ENCODE results near the gene AATF.

Gene AATF, protein sequence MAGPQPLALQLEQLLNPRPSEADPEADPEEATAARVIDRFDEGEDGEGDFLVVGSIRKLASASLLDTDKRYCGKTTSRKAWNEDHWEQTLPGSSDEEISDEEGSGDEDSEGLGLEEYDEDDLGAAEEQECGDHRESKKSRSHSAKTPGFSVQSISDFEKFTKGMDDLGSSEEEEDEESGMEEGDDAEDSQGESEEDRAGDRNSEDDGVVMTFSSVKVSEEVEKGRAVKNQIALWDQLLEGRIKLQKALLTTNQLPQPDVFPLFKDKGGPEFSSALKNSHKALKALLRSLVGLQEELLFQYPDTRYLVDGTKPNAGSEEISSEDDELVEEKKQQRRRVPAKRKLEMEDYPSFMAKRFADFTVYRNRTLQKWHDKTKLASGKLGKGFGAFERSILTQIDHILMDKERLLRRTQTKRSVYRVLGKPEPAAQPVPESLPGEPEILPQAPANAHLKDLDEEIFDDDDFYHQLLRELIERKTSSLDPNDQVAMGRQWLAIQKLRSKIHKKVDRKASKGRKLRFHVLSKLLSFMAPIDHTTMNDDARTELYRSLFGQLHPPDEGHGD

DNA sequence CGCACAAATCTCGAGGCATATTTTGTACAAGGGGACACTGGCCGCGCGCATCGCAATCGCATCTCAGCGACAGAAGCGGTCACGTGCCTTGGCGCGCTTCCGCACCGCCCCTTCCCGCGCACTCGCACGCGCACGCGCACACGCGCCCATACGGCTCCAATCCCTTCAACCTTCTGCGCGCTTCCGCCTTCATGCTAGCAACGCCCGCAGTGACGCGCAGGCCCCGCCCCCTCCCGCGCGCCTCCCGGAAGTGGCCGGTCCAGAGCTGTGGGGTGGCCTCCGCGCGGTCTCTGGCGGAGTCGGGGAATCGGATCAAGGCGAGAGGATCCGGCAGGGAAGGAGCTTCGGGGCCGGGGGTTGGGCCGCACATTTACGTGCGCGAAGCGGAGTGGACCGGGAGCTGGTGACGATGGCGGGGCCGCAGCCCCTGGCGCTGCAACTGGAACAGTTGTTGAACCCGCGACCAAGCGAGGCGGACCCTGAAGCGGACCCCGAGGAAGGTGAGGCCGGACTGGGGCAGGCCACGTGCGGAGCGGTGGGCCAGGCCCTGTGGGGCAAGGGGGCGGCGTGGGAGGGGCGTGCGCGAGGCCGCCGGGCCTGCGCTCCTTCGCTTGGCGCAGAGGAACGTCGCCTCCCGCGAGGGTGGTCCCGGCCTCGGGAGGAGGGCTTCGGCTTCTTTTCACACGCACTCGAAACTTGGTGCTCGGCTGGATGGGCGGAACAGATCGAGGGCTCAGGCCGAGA, at the start of gene AATF:
TSS of gene AATF (plus strand) at position 238 of the 744 bp plus-strand sequence. CDS start at position 410, 172 bp downstream.
- Mint-ChIP-seq H3K27me3 (peaks cover 39% of the 10 kb centered on the region), H3K27ac (peak within 1 kb of the TSS; percentile 99), H3K9me3 (no peaks in the 10 kb centered on the region), H3K4me3 (peak within 1 kb of the TSS; percentile 98), H3K4me1 (ENCODE audit: low read depth) (peaks cover 55% of the 10 kb centered on the region), H3K36me3 (ENCODE audit: low read depth) (peaks cover 53% of the 10 kb centered on the region)
- peak; percentile 97 for DNase-seq

DNA sequence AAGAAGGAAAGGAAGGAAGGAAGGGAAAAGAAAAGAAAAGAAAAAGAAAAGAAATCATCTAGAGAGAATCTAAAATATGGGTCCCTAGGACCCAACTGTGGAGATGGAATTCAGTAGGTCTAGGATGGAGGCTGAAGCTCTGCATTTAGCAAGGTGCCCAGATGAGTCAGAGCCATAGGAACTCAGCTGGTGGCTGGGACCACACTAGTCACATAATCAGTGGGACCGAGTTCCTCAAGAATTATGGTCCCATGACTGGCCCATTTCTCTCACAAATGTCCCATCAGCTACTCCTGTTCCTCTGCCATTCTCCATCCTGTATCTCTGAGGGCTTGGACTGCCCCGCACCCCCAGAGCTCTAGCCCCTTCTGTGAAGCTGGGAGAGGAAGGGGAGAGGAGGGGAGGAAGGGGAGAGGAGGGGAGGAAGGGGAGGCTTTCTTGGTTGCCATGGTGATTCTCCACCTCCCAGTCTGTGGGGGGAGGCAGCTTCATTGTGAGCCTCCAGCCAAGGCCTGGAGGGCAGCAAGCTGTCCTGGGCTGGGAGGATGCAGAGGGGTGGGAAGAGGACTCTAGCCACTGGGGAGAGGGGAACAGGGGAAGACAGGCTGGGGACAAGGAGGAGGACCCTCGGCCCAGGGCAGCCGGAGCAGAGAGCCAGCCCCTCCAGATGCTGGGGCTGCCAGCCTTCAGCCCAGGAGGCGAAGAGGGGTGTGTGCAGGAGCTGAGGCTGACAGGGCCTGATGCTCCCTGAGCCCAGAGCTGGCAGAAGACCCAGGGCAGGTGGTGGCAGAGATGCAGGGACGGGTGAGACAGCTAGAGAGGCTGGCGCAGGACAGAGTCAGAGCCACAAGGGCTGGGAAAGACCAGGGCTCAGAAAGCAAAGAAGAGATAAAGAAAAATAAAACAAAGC, 49.2 kb upstream of the AATF start:
- no peak for DNase-seq
- no peaks in the 10 kb centered on the region for H3K36me3 Mint-ChIP-seq (ENCODE audit: low read depth)
- no peaks in the 10 kb centered on the region for H3K4me1 Mint-ChIP-seq (ENCODE audit: low read depth)
- H3K4me3 Mint-ChIP-seq = no peak overlapping the region
- no peak overlapping the region for H3K27ac Mint-ChIP-seq
- H3K27me3 Mint-ChIP-seq = peaks cover 17% of the 10 kb centered on the region
- no peaks in the 10 kb centered on the region for H3K9me3 Mint-ChIP-seq

DNA sequence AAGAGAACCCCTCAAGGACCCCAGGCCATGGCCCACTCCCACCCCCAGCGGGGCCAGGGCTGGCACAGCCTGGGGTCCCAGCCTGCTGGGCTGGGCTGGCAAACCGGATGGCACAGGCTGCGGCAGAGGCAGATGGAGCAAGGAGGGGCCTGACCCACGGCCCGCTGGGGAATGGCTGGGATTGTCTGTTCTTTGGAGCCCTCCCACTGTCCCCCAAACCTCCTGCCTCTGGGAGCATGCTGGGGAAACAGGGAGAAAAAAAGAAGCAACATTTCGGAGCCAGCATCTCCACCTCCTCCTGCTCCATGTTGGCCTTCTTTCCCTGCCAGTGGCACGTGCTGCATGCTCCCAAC, 48.6 kb upstream of the AATF start:
- no peak overlapping the region for H3K27ac Mint-ChIP-seq
- no peak overlapping the region for H3K4me3 Mint-ChIP-seq
- no peaks in the 10 kb centered on the region for H3K4me1 Mint-ChIP-seq (ENCODE audit: low read depth)
- H3K27me3 Mint-ChIP-seq = peaks cover 18% of the 10 kb centered on the region
- H3K9me3 Mint-ChIP-seq = no peaks in the 10 kb centered on the region
- DNase-seq = no peak
- H3K36me3 Mint-ChIP-seq (ENCODE audit: low read depth) = no peaks in the 10 kb centered on the region

DNA sequence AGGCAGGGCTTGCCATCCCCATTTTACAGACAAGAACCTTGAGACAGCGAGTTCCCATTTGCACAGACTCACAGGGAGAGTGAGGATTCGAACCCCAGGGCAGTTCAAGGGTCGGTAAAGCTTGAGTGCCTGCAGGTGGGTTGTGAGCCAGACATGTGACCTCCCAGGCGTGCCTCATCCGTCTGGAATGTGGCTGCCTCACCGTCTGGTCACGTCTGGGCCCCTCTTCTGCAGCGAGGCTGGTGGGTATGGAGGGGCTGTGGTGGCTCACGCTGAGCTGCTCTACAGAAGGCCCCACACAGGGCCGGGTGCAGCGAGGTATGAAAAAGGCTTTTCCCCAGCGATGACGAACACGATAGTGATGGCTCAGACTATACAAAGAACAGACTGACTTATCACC, 47.2 kb upstream of the AATF start:
- no peak overlapping the region for H3K27ac Mint-ChIP-seq
- no peak for DNase-seq
- H3K36me3 Mint-ChIP-seq (ENCODE audit: low read depth) = no peaks in the 10 kb centered on the region

DNA sequence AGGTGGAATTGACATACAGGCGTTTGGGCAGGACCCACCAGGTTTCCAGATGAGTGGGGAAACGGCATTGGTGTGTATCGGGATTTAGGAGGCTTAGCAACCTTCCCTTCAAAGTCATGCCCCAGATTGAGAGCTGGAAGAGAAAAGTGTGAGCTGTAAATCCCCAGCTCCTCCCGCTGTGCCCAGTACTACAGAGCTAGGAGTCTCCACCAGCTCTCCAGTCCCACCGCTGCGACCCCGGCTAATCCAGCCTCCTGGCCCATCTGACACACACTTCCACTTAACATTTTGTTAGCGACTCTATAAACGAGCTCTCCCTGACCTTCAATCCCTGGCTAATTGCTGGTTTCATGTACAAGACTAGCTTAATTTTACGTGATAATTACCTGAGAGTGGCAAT, 41.3 kb upstream of the AATF start:
- Mint-ChIP-seq H3K27me3 (peaks cover 60% of the 10 kb centered on the region), H3K4me1 (ENCODE audit: low read depth) (no peaks in the 10 kb centered on the region), H3K36me3 (ENCODE audit: low read depth) (no peaks in the 10 kb centered on the region), H3K9me3 (no peaks in the 10 kb centered on the region), H3K27ac (no peak overlapping the region), H3K4me3 (no peak overlapping the region)
- no peak for DNase-seq

More for the DNA sequence above, 47.2 kb upstream of the AATF start:
- Mint-ChIP-seq H3K4me3 (no peak overlapping the region), H3K9me3 (no peaks in the 10 kb centered on the region), H3K4me1 (ENCODE audit: low read depth) (no peaks in the 10 kb centered on the region), H3K27me3 (peaks cover 27% of the 10 kb centered on the region)

DNA sequence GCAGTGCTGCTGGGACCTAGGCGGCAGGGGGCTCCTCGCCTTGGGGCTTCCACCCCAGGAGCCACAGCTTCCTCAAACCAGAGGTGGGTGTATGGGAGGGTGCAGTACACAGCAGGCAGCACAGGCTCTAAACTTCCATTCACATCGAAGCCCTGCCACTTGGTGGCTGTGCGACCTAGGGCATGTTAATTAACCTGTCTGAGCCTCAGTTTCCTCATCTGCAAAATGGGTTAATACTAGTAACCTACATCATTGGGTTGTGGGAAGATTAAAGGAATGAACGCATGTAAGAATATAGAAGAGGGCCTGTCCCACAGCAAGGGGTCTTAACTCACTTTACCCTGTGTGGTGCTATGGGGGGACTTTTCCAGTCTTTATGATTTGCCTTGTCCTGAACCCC, 38.2 kb upstream of the AATF start:
- Mint-ChIP-seq H3K4me3 (no peak overlapping the region), H3K27ac (no peak overlapping the region), H3K27me3 (peaks cover 56% of the 10 kb centered on the region), H3K36me3 (ENCODE audit: low read depth) (no peaks in the 10 kb centered on the region), H3K9me3 (no peaks in the 10 kb centered on the region), H3K4me1 (ENCODE audit: low read depth) (no peaks in the 10 kb centered on the region)
- DNase-seq = no peak

DNA sequence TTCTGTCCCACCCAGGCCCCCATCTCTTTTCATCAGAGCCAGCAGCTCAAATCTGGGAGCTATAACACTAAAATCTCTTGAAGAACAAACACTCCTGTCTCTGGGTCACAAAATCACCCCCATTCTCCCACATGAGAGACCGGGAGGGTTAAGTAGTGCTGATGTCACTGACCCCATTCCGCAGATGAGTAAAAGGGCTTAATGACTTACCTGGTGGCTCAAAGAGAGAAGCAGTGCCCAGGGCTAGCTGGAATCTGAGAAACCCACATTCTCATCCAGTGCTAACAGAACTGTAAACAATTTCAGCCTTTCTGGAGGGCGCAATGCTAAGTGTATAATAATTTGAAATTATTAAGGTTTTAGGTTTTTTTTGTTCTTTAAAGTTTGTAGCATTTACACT, 37.8 kb upstream of the AATF start:
- Mint-ChIP-seq H3K9me3 (no peaks in the 10 kb centered on the region), H3K27ac (no peak overlapping the region), H3K4me3 (no peak overlapping the region), H3K4me1 (ENCODE audit: low read depth) (no peaks in the 10 kb centered on the region), H3K27me3 (peaks cover 54% of the 10 kb centered on the region), H3K36me3 (ENCODE audit: low read depth) (no peaks in the 10 kb centered on the region)
- DNase-seq = no peak

DNA sequence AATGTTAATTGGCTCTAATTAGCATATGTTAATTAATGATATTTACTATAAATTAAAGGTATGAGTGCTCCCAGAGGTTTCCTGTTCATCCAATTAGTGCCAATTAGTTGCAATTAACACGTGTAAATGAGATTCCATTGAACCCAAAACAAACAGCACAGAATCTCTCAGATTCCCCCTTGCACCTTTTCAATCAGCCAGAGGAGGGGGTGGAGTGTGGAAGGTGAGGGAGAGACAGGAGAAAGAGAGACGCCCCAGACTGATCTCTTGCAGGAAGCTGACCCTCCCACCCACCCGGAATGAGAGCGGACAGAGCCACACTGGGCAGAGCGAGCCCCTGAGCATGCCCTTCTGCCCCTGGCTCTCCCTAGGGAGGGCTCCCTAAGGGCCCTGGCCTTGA, 35.6 kb upstream of the AATF start:
- Mint-ChIP-seq H3K4me3 (no peak overlapping the region), H3K27me3 (peaks cover 47% of the 10 kb centered on the region), H3K27ac (no peak overlapping the region), H3K36me3 (ENCODE audit: low read depth) (no peaks in the 10 kb centered on the region), H3K4me1 (ENCODE audit: low read depth) (peaks cover 2% of the 10 kb centered on the region), H3K9me3 (no peaks in the 10 kb centered on the region)
- no peak for DNase-seq

DNA sequence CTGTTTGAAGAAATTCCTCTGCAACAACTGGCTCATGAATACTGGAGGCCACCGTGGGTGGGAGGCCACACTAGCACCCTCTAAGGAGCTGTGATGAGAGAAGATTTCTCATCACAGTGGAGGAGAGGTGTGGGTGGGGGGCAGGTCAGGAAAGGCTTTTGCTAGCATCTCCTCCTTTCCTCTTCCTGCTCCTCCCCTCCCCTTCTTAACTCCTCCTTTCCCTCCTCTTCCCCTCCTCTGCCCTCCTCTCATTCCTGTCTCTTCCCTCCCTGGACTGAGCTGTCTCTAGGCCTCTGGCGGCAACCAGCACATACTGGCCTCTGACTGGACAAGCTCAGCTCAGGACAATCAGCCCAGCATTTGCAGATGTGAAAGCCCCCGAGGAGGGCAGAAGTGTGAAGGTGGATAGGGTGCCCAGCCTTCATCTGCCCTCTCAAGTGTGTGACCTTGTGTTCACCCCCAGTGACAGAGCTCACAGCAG, 30.5 kb upstream of the AATF start:
- no peaks in the 10 kb centered on the region for H3K36me3 Mint-ChIP-seq (ENCODE audit: low read depth)
- H3K4me3 Mint-ChIP-seq = no peak overlapping the region
- H3K27ac Mint-ChIP-seq = no peak overlapping the region
- no peak for DNase-seq
- H3K27me3 Mint-ChIP-seq = peaks cover 51% of the 10 kb centered on the region
- peaks cover 30% of the 10 kb centered on the region for H3K4me1 Mint-ChIP-seq (ENCODE audit: low read depth)
- H3K9me3 Mint-ChIP-seq = no peaks in the 10 kb centered on the region

DNA sequence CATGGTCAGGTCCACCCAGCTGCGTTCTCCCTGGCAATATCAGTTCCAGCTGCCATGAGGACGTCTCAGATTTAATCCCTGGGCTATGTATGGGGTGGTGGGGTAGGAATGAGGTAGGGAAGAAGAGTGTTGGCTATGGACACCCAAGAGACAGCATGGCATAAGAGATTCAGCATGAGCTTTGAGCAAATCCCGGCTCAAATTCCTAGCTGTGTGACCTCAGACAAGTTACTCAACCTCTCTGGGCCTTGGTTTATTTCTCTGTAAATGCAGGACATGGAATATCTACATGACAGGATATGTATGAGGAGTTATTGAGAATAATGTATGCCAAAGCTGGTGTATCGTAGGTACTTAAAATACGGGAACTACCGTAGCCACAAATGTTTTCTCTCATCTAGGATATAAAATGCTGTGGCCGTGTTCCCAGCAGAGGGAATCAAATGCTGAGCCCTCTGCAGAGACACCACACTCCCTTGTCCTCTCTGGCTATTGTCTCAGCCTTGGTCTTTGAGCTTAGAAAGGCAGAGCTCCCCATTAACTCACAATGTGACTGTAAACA, 29.3 kb upstream of the AATF start:
- Mint-ChIP-seq H3K36me3 (ENCODE audit: low read depth) (no peaks in the 10 kb centered on the region), H3K4me3 (no peak overlapping the region), H3K27me3 (peaks cover 51% of the 10 kb centered on the region), H3K27ac (no peak overlapping the region), H3K9me3 (no peaks in the 10 kb centered on the region), H3K4me1 (ENCODE audit: low read depth) (peaks cover 30% of the 10 kb centered on the region)
- no peak for DNase-seq

DNA sequence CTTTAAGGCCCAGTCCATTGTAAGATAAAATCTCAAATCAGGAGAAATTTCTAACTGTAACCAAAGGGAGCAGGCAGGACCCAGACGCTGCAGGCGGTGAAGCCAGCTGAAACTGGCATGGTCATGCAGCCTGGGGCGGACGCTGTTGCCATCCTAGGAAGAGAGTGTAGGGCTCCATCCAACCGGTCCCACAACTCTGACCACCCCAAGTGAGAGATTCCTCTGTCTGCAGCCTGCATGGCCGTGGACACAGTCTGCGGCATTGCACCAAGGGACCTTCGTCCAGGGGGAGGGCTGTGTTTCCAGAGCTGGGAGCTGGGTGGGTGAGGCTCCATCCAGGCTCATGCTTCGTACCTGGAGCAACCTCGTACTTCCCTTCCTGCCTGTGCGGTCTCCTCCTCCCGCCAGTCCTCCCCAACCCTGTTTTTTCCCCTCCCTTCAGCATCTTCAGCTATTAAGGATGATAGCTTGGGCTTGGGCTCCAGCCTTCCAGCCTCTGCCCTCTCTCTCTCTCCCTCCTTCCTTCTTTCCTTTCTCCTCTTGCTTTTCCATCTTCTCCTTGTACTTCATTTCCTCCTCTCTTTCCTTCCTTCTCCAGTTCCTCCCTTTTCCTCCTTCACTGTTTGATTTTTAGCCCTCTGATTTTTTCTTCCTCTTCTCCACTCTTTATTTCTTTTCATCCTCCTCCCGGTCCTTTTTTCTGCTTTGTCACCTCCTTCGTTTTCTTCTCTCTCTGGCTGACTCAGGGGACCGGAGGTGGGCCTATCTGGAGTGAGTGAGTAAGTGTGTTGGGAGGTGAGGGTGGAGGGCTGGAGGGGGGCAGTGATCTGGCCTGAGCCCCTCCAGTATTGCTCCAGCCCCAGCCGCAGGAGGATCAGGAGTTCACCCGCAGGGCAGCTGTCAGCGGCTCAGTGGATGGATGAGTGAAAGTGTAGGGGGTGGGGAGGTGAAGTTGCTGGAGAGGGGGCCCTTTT, 28.4 kb upstream of the AATF start:
- H3K36me3 Mint-ChIP-seq (ENCODE audit: low read depth) = no peaks in the 10 kb centered on the region
- H3K9me3 Mint-ChIP-seq = no peaks in the 10 kb centered on the region
- peak overlapping the region; percentile 58 for H3K4me3 Mint-ChIP-seq
- peaks cover 30% of the 10 kb centered on the region for H3K4me1 Mint-ChIP-seq (ENCODE audit: low read depth)
- H3K27ac Mint-ChIP-seq = peak overlapping the region; percentile 92
- H3K27me3 Mint-ChIP-seq = peaks cover 55% of the 10 kb centered on the region
- DNase-seq = peak; percentile 37

DNA sequence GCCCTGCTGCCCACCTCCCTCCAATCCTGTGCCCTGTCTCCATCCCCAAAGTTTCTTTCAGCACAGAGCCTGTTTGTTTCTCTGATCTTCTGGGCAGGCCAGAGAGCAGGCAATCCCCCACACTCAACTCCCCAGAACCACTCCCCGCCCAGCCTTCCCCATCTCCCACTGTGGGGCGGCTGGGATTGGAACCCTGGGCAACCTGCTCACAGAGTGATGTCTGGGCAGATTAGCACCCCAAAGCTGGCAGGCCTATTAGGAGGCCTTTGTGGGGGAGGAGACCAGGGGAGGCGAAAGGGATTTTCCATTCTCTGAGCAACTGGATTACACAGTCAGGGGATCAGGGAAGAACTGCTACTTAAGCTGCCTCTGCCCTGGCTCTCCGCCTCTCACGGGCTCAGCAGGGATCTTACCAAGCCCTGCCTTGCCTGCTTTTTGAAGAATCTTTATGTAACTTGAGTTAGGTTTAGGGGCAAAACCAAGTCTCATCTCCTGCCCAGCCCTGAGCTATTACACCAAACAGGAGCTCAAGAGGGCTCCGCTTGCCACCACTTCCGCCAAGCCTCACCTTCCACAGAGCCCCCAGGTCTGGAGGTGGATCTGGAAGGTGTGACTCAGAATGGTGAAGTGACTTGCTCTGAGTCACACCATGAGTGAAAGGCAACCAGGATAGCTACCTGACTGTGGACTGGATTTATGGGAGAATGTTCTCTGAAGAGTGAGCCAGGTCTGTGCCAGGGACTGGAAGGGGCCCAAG, 27.5 kb upstream of the AATF start:
- Mint-ChIP-seq H3K4me3 (peak overlapping the region; percentile 58), H3K4me1 (ENCODE audit: low read depth) (peaks cover 30% of the 10 kb centered on the region), H3K27me3 (peaks cover 59% of the 10 kb centered on the region), H3K27ac (peak overlapping the region; percentile 92), H3K36me3 (ENCODE audit: low read depth) (no peaks in the 10 kb centered on the region), H3K9me3 (no peaks in the 10 kb centered on the region)
- DNase-seq = peak; percentile 63

All from activated T-cell treated with anti-CD3 and anti-CD28 coated beads, Interleukin-2, amount 50 U/mL, for 24 hours (primary cell).